ENCODE measurements around the gene LCN2. TPM values are rescaled to one million over a fixed set of nuclear protein-coding genes. Genes with fewer than 3 reads are reported as not detected.

Gene LCN2
- total and polyA plus RNA-seq, 10 of the 15 experiments (the other 5 are each of a cell fraction or from before 2014, with no cell fraction given) = not detected

GRCh38 chr9:128180001-128180400 is 30.7 kb downstream of the LCN2 start:
- Histone ChIP-seq H3K4me3 (no peak overlapping the region), H3K9ac (ENCODE audit: control insufficient read depth, insufficient read depth, low read length) (no peak overlapping the region), H3K36me3 (ENCODE audit: control insufficient read depth in 2 of 2, insufficient read depth in 2 of 2, low read length in 1 of 2) (peaks cover 16 to 21% of the 10 kb centered on the region in 2 experiments; a peak in 3 of 4 replicates), H2AFZ (ENCODE audit: control insufficient read depth, low read depth, low read length) (no peak overlapping the region), H3K4me1 (ENCODE audit: control insufficient read depth, insufficient read depth, low read length) (no peaks in the 10 kb centered on the region), H3K4me2 (ENCODE audit: control insufficient read depth, insufficient read depth) (no peak overlapping the region), H4K20me1 (ENCODE audit: control insufficient read depth, insufficient read depth) (no peaks in the 10 kb centered on the region), H3K27ac (ENCODE audit: control insufficient read depth, insufficient read depth) (no peak overlapping the region), H3K79me2 (ENCODE audit: control insufficient read depth, insufficient read depth, low read length) (no peaks in the 10 kb centered on the region), H3K9me3 (replicated peaks; ENCODE audit: control insufficient read depth, insufficient read depth, low read length) (peaks cover 4% of the 10 kb centered on the region; the same call in 2 of the 3 replicates), H3K27me3 (replicated peaks in 1 of 2; ENCODE audit: control insufficient read depth in 2 of 2, insufficient read depth in 2 of 2, low read length in 1 of 2) (no peaks in the 10 kb centered on the region)
- FAIRE-seq (no peak), DNase-seq (ENCODE audit: low read depth, low spot score) (no peak), ATAC-seq (no peak)
- in situ Hi-C loops (cut with MboI) = no loop called here
- ChIA-PET RAD21 (ENCODE audit: unreplicated experiment) (no interaction called here), POLR2A (no interaction called here), CTCF (no interaction called here), SMC1A (ENCODE audit: uncharacterized antibody, unreplicated experiment) (no interaction called here)
- 92% methylated on average over 8 of the region's 8 CpGs for whole genome bisulfite sequencing (ENCODE audit: insufficient coverage, insufficient replicate concordance, low lambda C conversion rate, missing lambda C conversion rate)
- TF ChIP-seq KDM1A (IDR thresholded peaks at IDR 0.05; ENCODE audit: borderline replicate concordance) = no peak
- TF ChIP-seq IKZF1 (conservative IDR thresholded peaks at IDR 0.05) = no peak
- TF ChIP-seq CREB1 (IDR thresholded peaks at IDR 0.05; ENCODE audit: low read depth) = no peak
- no peak for TF ChIP-seq STAT3 (IDR thresholded peaks at IDR 0.05; ENCODE audit: low read depth, low read length)
- TF ChIP-seq HCFC1 (IDR thresholded peaks at IDR 0.05; ENCODE audit: low read length) = no peak
- TF ChIP-seq, protein P1, sequence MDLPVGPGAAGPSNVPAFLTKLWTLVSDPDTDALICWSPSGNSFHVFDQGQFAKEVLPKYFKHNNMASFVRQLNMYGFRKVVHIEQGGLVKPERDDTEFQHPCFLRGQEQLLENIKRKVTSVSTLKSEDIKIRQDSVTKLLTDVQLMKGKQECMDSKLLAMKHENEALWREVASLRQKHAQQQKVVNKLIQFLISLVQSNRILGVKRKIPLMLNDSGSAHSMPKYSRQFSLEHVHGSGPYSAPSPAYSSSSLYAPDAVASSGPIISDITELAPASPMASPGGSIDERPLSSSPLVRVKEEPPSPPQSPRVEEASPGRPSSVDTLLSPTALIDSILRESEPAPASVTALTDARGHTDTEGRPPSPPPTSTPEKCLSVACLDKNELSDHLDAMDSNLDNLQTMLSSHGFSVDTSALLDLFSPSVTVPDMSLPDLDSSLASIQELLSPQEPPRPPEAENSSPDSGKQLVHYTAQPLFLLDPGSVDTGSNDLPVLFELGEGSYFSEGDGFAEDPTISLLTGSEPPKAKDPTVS (IDR thresholded peaks at IDR 0.05; ENCODE audit: low read depth, low read length) = no peak
- TF ChIP-seq JUND (IDR thresholded peaks at IDR 0.05; ENCODE audit: low read depth, low read length) = no peak
- no peak for TF ChIP-seq PAX5 (IDR thresholded peaks at IDR 0.05; ENCODE audit: borderline replicate concordance, low read depth, low read length)
- no TSS peak for BruUV-seq (replicated peaks)
- intact Hi-C loops (cut with micrococcal nuclease; ENCODE audit: unreplicated experiment) = no loop called here

GRCh38 chr9:128180447-128180846 is 31.2 kb downstream of the LCN2 start:
- 99% methylated on average over 8 of the region's 8 CpGs for WGBS (ENCODE audit: insufficient coverage, insufficient replicate concordance, low lambda C conversion rate, missing lambda C conversion rate)
- intact Hi-C loops (cut with micrococcal nuclease; ENCODE audit: unreplicated experiment) (no loop called here), in situ Hi-C loops (cut with MboI) (no loop called here)
- ChIA-PET POLR2A (no interaction called here), CTCF (no interaction called here), SMC1A (ENCODE audit: uncharacterized antibody, unreplicated experiment) (no interaction called here), RAD21 (ENCODE audit: unreplicated experiment) (no interaction called here)
- Histone ChIP-seq H4K20me1 (ENCODE audit: control insufficient read depth, insufficient read depth) (no peaks in the 10 kb centered on the region), H3K27ac (ENCODE audit: control insufficient read depth, insufficient read depth) (no peak overlapping the region), H3K9ac (ENCODE audit: control insufficient read depth, insufficient read depth, low read length) (no peak overlapping the region), H3K36me3 (ENCODE audit: control insufficient read depth in 2 of 2, insufficient read depth in 2 of 2, low read length in 1 of 2) (peaks cover 16 to 21% of the 10 kb centered on the region in 2 experiments; a peak in 3 of 4 replicates), H3K79me2 (ENCODE audit: control insufficient read depth, insufficient read depth, low read length) (no peaks in the 10 kb centered on the region), H3K4me3 (no peak overlapping the region), H3K27me3 (replicated peaks in 1 of 2; ENCODE audit: control insufficient read depth in 2 of 2, insufficient read depth in 2 of 2, low read length in 1 of 2) (no peaks in the 10 kb centered on the region), H3K4me1 (ENCODE audit: control insufficient read depth, insufficient read depth, low read length) (no peaks in the 10 kb centered on the region), H3K4me2 (ENCODE audit: control insufficient read depth, insufficient read depth) (no peak overlapping the region), H3K9me3 (replicated peaks; ENCODE audit: control insufficient read depth, insufficient read depth, low read length) (peaks cover 4% of the 10 kb centered on the region; the same call in 2 of the 3 replicates), H2AFZ (ENCODE audit: control insufficient read depth, low read depth, low read length) (no peak overlapping the region)
- no TSS peak for BruUV-seq (replicated peaks)
- no peak for DNase-seq (ENCODE audit: low read depth, low spot score)
- FAIRE-seq = no peak
- ATAC-seq = no peak
- TF ChIP-seq RFX5 (IDR thresholded peaks at IDR 0.05; ENCODE audit: low read depth, low read length) = no peak
- no peak for TF ChIP-seq ZNF207 (IDR thresholded peaks at IDR 0.05; ENCODE audit: borderline replicate concordance)
- no peak for TF ChIP-seq MYC (IDR thresholded peaks at IDR 0.05; ENCODE audit: insufficient read depth, insufficient read length, insufficient replicate concordance, low read length, severe bottlenecking)
- no peak for TF ChIP-seq BHLHE40 (IDR thresholded peaks at IDR 0.05; ENCODE audit: borderline replicate concordance in 1 of 2, low read depth in 2 of 2, low read length in 1 of 2)
- TF ChIP-seq ATF7 (IDR thresholded peaks at IDR 0.05; ENCODE audit: low read depth) = no peak
- TF ChIP-seq CHD2 (IDR thresholded peaks at IDR 0.05; ENCODE audit: borderline replicate concordance, low read depth, low read length) = no peak
- TF ChIP-seq MTA3 (IDR thresholded peaks at IDR 0.05; ENCODE audit: borderline replicate concordance, low read length) = no peak

Measured in GM12878 (cell line).